Skin of body (tissue), 2 donors: ENCODE data around the gene STAB2. TPM values are rescaled to one million over a fixed set of nuclear protein-coding genes. Genes with fewer than 3 reads are reported as not detected.

Source experiments
- DNase-seq: peaks from one replicate; lab custom pipeline; 2025; lab: John Stamatoyannopoulos, UW
- total RNA-seq: library from RNA; depleted of rRNA; stranded (reverse); fragments of >200 nt; gene quantifications from one replicate; pipeline ENCODE4 v1.2.3, GENCODE V29; 2014

The STAB2 gene
- total RNA-seq, 1 donor from 2014 or later = 6.3 TPM

GRCh38 chr12:103688376-103689063 is 101.4 kb downstream of the STAB2 start:
- DNase-seq = no peak

- DNase-seq = no peak
Observed at GRCh38 chr12:103690426-103690825, 103.4 kb downstream of the STAB2 start.

GRCh38 chr12:103691063-103691462 is 104.0 kb downstream of the STAB2 start:
- no peak for DNase-seq

- DNase-seq = no peak
Observed at GRCh38 chr12:103696101-103696500, 109.0 kb downstream of the STAB2 start.

GRCh38 chr12:103697971-103698751 is 111.1 kb downstream of the STAB2 start:
- no peak for DNase-seq

- no peak for DNase-seq
Observed at GRCh38 chr12:103698752-103699560, 111.9 kb downstream of the STAB2 start.

GRCh38 chr12:103705098-103705497 is 118.0 kb downstream of the STAB2 start:
- DNase-seq = no peak

- no peak for DNase-seq
Observed at GRCh38 chr12:103705927-103706326, 118.9 kb downstream of the STAB2 start.

GRCh38 chr12:103707446-103707845 is 120.4 kb downstream of the STAB2 start:
- no peak for DNase-seq

- no peak for DNase-seq
Observed at GRCh38 chr12:103710544-103710943, 123.5 kb downstream of the STAB2 start.

GRCh38 chr12:103712216-103712615 is 125.1 kb downstream of the STAB2 start:
- no peak for DNase-seq

GRCh38 chr12:103715494-103715893 is 128.4 kb downstream of the STAB2 start:
- no peak for DNase-seq

- DNase-seq = no peak
Observed at GRCh38 chr12:103716517-103717196, 129.6 kb downstream of the STAB2 start.

GRCh38 chr12:103725398-103725797 is 138.3 kb downstream of the STAB2 start:
- no peak for DNase-seq

GRCh38 chr12:103727638-103728037 is 140.6 kb downstream of the STAB2 start:
- DNase-seq = no peak

GRCh38 chr12:103728323-103728722 is 141.2 kb downstream of the STAB2 start:
- no peak for DNase-seq

- no peak for DNase-seq
Observed at GRCh38 chr12:103729499-103729898, 142.4 kb downstream of the STAB2 start.

GRCh38 chr12:103731539-103731938 is 144.5 kb downstream of the STAB2 start:
- no peak for DNase-seq

GRCh38 chr12:103734863-103735262 is 147.8 kb downstream of the STAB2 start:
- no peak for DNase-seq

- no peak for DNase-seq
Observed at GRCh38 chr12:103735291-103735690, 148.2 kb downstream of the STAB2 start.

GRCh38 chr12:103736572-103736971 is 149.5 kb downstream of the STAB2 start:
- DNase-seq = no peak
